Heart left ventricle (tissue), 16 donors: Measurements from ENCODE around the gene CCDC192. TPM values are rescaled to one million over a fixed set of nuclear protein-coding genes. Genes with fewer than 3 reads are reported as not detected.

Experiments used
- ATAC-seq, 4 donors: fragments of 200-7000 bp; cut with Tn5 transposase; one replicate each; pipeline ENCODE4 v1.9.1; 2020 to 2022; ENCODE audit warnings: moderate library complexity in 4 of 4, mild to moderate bottlenecking in 3 of 4, moderate number of reproducible peaks in 1 of 4
- DNase-seq, 5 donors: peaks; one replicate each; pipeline ENCODE4 v3.0.0-alpha.2; 2020
- H3K27ac ChIP-seq, 12 donors: fragments of 200-600 bp; sonication (generic) in 4 of 12; one replicate each; pipeline versions ENCODE4 v1.5.0 to v1.8.0; 2016 to 2022; ENCODE audit warnings: mild to moderate bottlenecking in 2 of 12
- H3K27me3 ChIP-seq, 9 donors: fragments of 200-600 bp; sonication (generic) in 2 of 9; one replicate each; pipeline versions ENCODE4 v1.5.1 to v1.8.0; 2016 to 2022; ENCODE audit warnings: mild to moderate bottlenecking in 3 of 9
- H3K36me3 ChIP-seq, 9 donors: fragments of 200-600 bp; sonication (generic) in 2 of 9; one replicate each; pipeline versions ENCODE4 v1.5.0 to v1.8.0; 2018 to 2022; ENCODE audit warnings: mild to moderate bottlenecking in 2 of 9
- H3K4me1 ChIP-seq, 12 donors: fragments of 200-600 bp; sonication (generic) in 4 of 12; one replicate each; pipeline versions ENCODE4 v1.5.0 to v1.8.0; 2016 to 2022; ENCODE audit warnings: mild to moderate bottlenecking in 3 of 12
- H3K4me3 ChIP-seq, 12 donors: fragments of 200-600 bp; sonication (generic) in 4 of 12; one replicate each; pipeline versions ENCODE4 v1.5.0 to v1.8.0; 2017 to 2022; ENCODE audit warnings: mild to moderate bottlenecking in 9 of 12, moderate library complexity in 4 of 12
- H3K9me3 ChIP-seq, 12 donors: fragments of 200-600 bp; sonication (generic) in 4 of 12; one replicate each; pipeline versions ENCODE4 v1.5.0 to v1.8.0; 2016 to 2022; ENCODE audit warnings: mild to moderate bottlenecking in 1 of 12
- CTCF ChIP-seq, 12 donors: fragments of 200-600 bp; sonication (generic) in 4 of 12; IDR thresholded peaks; one replicate each; pipeline versions ENCODE4 v1.5.0 to v1.8.0; 2018 to 2022; ENCODE audit warnings: antibody characterized with exemption in 12 of 12, mild to moderate bottlenecking in 5 of 12
- POLR2A ChIP-seq, 2 donors: fragments of 450-650 bp; IDR thresholded peaks; one replicate each; pipeline ENCODE4 v1.6.1; 2017; ENCODE audit warnings: antibody characterized with exemption in 2 of 2, mild to moderate bottlenecking in 2 of 2, moderate library complexity in 2 of 2
- WGBS, 4 donors: extraction: QIAGEN DNeasy Blood & Tissue Kit in 2 of 4; methylation state at CpG; one replicate each; pipeline versions ENCODE4 v1.1.5 to v1.1.7; 2013 to 2018; 5-methylcytosine and 5-hydroxymethylcytosine counted together
- intact Hi-C, 10 donors: fragments of 100-400 bp; cut with DNase I; formaldehyde crosslinking; loops; one replicate each; pipeline versions ENCODE4 v1.11.1 to v1.14.2; 2022
- polyA plus RNA-seq, 2 donors: library from polyadenylated mRNA; stranded (reverse); fragments of 200-250 nt; gene quantifications; one replicate each; pipeline ENCODE4 v1.2.3, GENCODE V29; 2013
- total RNA-seq, 9 donors: library from RNA; depleted of rRNA in 2 of 9; stranded (reverse); fragments of >200 nt in 2 of 9; fragmentation: NEBNext Ultra II Directional in 3 of 9; extraction: Animal tissue kit (Norgen Biotek cat#: 25700) in 3 of 9; gene quantifications; one replicate each; pipeline versions ENCODE4 v1.1.0 to v1.2.4, GENCODE V29; 2016 to 2023
- donor health status: ischemic (EF 13 %, LVEDD 7.1; RV severe dilation, severe dysfunction).
- donor health status: healthy with polysubstance abuse.
- donor health status: DM: no; HTN: yes; CAD: no.
- donor health status: DM: no; HTN: no; CAD: no.
- donor health status: ischemic (EF 25% LVEDD 6.9; RV normal size, moderate dysfunction).
- donor health status: ischemic (EF 25% LVEDD 5.7; RV mildly dilated, moderate dysfunction).
- donor health status: healthy.
- donor health status: DM: yes; HTN: yes; CAD: no.
- donor health status: ischemic (EF 35%, LVEDD 5.7; RV mildly dilated, moderate dysfunction).
- donor health status: nonischemic (EF 11% LVEDD 7.7; RV severe dilation, severe dysfunction).
- donor health status: DM: yes; HTN: yes; CAD: no.
- donor health status: PGD.
- donor health status: ischemic (EF 29% LVEDD 5.4; RV normal size, mild dysfunction).
- donor health status: nonischemic (EF 23%, LVEDD 6.1; RV moderate dilation, normal function).

The CCDC192 gene
- total and polyA plus RNA-seq, 11 donors: 0.07 to 1.3 (median 0.42) TPM; not detected in 8

GRCh38 chr5:127909066-127909465 is 205.9 kb downstream of the CCDC192 start:
- ATAC-seq: peak in 3 of 4 donors; percentile 65 to 70 (median 70)
- H3K27me3 ChIP-seq: no peaks in the 10 kb centered on the region
- H3K4me1 ChIP-seq: peaks cover 0 to 25% (median 4%) of the 10 kb centered on the region in 12 donors
- H3K9me3 ChIP-seq: no peaks in the 10 kb centered on the region
- intact Hi-C loops: loop anchor here in 2 of 10 donors (1.0 to 10.0 kb wide), 2 partner anchors 174 to 176 kb away; partner anchors contain the start of gene SLC12A2 (in 2 of the 2)
- H3K4me3 ChIP-seq: no peak overlapping the region
- no peak for DNase-seq
- 33 to 50% (median 42%) methylated on average over 3 of the region's 3 CpGs for WGBS, 4 donors
- H3K27ac ChIP-seq: no peak overlapping the region
- no peaks in the 10 kb centered on the region for H3K36me3 ChIP-seq
- TF ChIP-seq POLR2A (IDR thresholded peaks at IDR 0.05): no peak
- TF ChIP-seq CTCF (IDR thresholded peaks at IDR 0.05): peak in 11 of 12 donors; percentile 32 to 64 (median 47)

GRCh38 chr5:127909821-127910220 is 206.6 kb downstream of the CCDC192 start:
- Histone ChIP-seq H3K27me3 (no peaks in the 10 kb centered on the region), H3K4me3 (no peak overlapping the region), H3K27ac (peak overlapping the region in 4 of 12 donors; percentile 2 to 41 (median 26)), H3K36me3 (no peaks in the 10 kb centered on the region), H3K4me1 (peaks cover 0 to 25% (median 4%) of the 10 kb centered on the region in 12 donors), H3K9me3 (no peaks in the 10 kb centered on the region)
- 46 to 73% (median 64%) methylated on average over 1 of the region's 1 CpG for WGBS, 4 donors
- intact Hi-C loops: loop anchor here in 2 of 10 donors (1.0 to 10.0 kb wide), 2 partner anchors 173 to 175 kb away; partner anchors contain the start of gene SLC12A2 (in 2 of the 2)
- DNase-seq: no peak
- no peak for ATAC-seq
- TF ChIP-seq POLR2A (IDR thresholded peaks at IDR 0.05) (no peak), CTCF (IDR thresholded peaks at IDR 0.05) (no peak)

GRCh38 chr5:127910307-127910956 is 207.2 kb downstream of the CCDC192 start:
- peak in 2 of 4 donors; percentile 42 to 59 for ATAC-seq
- Histone ChIP-seq H3K4me1 (peaks cover 0 to 23% (median 4%) of the 10 kb centered on the region in 12 donors), H3K4me3 (no peak overlapping the region), H3K27ac (peak overlapping the region in 4 of 12 donors; percentile 2 to 41 (median 26)), H3K9me3 (no peaks in the 10 kb centered on the region), H3K36me3 (no peaks in the 10 kb centered on the region), H3K27me3 (no peaks in the 10 kb centered on the region)
- 79 to 93% (median 87%) methylated on average over 2 of the region's 2 CpGs for WGBS, 4 donors
- TF ChIP-seq POLR2A (IDR thresholded peaks at IDR 0.05) (no peak), CTCF (IDR thresholded peaks at IDR 0.05) (no peak)
- intact Hi-C loops: no loop called here
- no peak for DNase-seq

GRCh38 chr5:127911619-127912018 is 208.4 kb downstream of the CCDC192 start:
- Histone ChIP-seq H3K4me1 (peaks cover 0 to 21% (median 4%) of the 10 kb centered on the region in 12 donors), H3K9me3 (no peaks in the 10 kb centered on the region), H3K27me3 (no peaks in the 10 kb centered on the region), H3K36me3 (no peaks in the 10 kb centered on the region), H3K4me3 (no peak overlapping the region), H3K27ac (peak overlapping the region in 1 of 12 donors; percentile 31)
- DNase-seq (no peak), ATAC-seq (no peak)
- 93 to 94% (median 94%) methylated on average over 2 of the region's 2 CpGs for WGBS, 4 donors
- TF ChIP-seq POLR2A (IDR thresholded peaks at IDR 0.05) (no peak), CTCF (IDR thresholded peaks at IDR 0.05) (no peak)
- intact Hi-C loops: loop anchor here in 1 of 10 donors (2.0 kb wide), 1 partner anchor 17 kb away; no protein-coding TSS in a partner anchor
